Measurements from ENCODE around the gene PGAM1. TPM values are rescaled to one million over a fixed set of nuclear protein-coding genes. Genes with fewer than 3 reads are reported as not detected.

PGAM1 gene
- 601 to 635 TPM (median 616 TPM) in 5 replicates for total RNA-seq (2022; extraction: Qiagen RNA extraction)

GRCh38 chr10:97425964-97426775, at the start of gene PGAM1:
Gene PGAM1 (plus strand): TSS chr10:97426191. CDS start chr10:97426308, 117 bp downstream.

GRCh38 chr10:97400665-97401454, 25.1 kb upstream of the PGAM1 start, which contains the start of gene RRP12:
Gene RRP12 (minus strand): TSS chr10:97401340. CDS start chr10:97401231, 109 bp downstream.

GRCh38 chr10:97445722-97446639, 20.0 kb downstream of the PGAM1 start, which contains the start of the genes EXOSC1 and ZDHHC16:
Gene EXOSC1 (minus strand): TSS chr10:97446006. CDS start chr10:97445985, 21 bp downstream.
Gene ZDHHC16 (plus strand): TSS chr10:97446175. CDS start chr10:97451676, 5,501 bp downstream.

Other genes with a start within 250 kb of the PGAM1 start
- 0.02 to 0.10 TPM (median 0.07 TPM) in 5 replicates for gene SLIT1, start 240.2 kb upstream of the PGAM1 start, total RNA-seq (2022; extraction: Qiagen RNA extraction)
- gene ARHGAP19, start 133.6 kb upstream of the PGAM1 start, total RNA-seq (2022; extraction: Qiagen RNA extraction): 3.9 to 5.7 TPM (median 4.9 TPM) in 5 replicates
- 1.1 to 2.4 TPM (median 2.2 TPM) in 5 replicates for gene FRAT1, start 106.9 kb upstream of the PGAM1 start, total RNA-seq (2022; extraction: Qiagen RNA extraction)
- 7.1 to 10.6 TPM (median 9.9 TPM) in 5 replicates for gene FRAT2, start 91.5 kb upstream of the PGAM1 start, total RNA-seq (2022; extraction: Qiagen RNA extraction)
- 50.8 to 65.1 TPM (median 52.0 TPM) in 5 replicates for gene RRP12, start 24.9 kb upstream of the PGAM1 start, total RNA-seq (2022; extraction: Qiagen RNA extraction)
- 51.4 to 59.8 TPM (median 54.0 TPM) in 5 replicates for gene EXOSC1, start 19.8 kb downstream of the PGAM1 start, total RNA-seq (2022; extraction: Qiagen RNA extraction)
- 44.2 to 54.2 TPM (median 53.0 TPM) in 5 replicates for gene ZDHHC16, start 20.0 kb downstream of the PGAM1 start, total RNA-seq (2022; extraction: Qiagen RNA extraction)
- 43.0 to 50.3 TPM (median 47.0 TPM) in 5 replicates for gene MMS19, start 72.2 kb downstream of the PGAM1 start, total RNA-seq (2022; extraction: Qiagen RNA extraction)
- 16.7 to 22.3 TPM (median 21.1 TPM) in 5 replicates for gene UBTD1, start 72.7 kb downstream of the PGAM1 start, total RNA-seq (2022; extraction: Qiagen RNA extraction)
- 5.1 to 8.8 TPM (median 7.1 TPM) in 5 replicates for gene ANKRD2, start 146.6 kb downstream of the PGAM1 start, total RNA-seq (2022; extraction: Qiagen RNA extraction)
- gene HOGA1, start 158.2 kb downstream of the PGAM1 start, total RNA-seq (2022; extraction: Qiagen RNA extraction): 2.7 to 3.4 TPM (median 2.9 TPM) in 5 replicates
- gene C10orf62, start 163.5 kb downstream of the PGAM1 start, total RNA-seq (2022; extraction: Qiagen RNA extraction): 0.08 to 0.17 TPM (median 0.09 TPM) in 5 replicates
- gene MORN4, start 207.3 kb downstream of the PGAM1 start, total RNA-seq (2022; extraction: Qiagen RNA extraction): 6.6 to 8.0 TPM (median 7.5 TPM) in 5 replicates
- gene PI4K2A, start 214.5 kb downstream of the PGAM1 start, total RNA-seq (2022; extraction: Qiagen RNA extraction): 20.7 to 24.1 TPM (median 22.4 TPM) in 5 replicates

Measured in A549 treated with AZD2906 at 1 μM for 4 hours (cell line).